DMS53 (cell line): Measurements from ENCODE around the gene CAMTA1.

Experiments
- DNase-seq: peaks from one replicate; lab custom pipeline; 2025; lab: John Stamatoyannopoulos, UW

The CAMTA1 gene

DNA sequence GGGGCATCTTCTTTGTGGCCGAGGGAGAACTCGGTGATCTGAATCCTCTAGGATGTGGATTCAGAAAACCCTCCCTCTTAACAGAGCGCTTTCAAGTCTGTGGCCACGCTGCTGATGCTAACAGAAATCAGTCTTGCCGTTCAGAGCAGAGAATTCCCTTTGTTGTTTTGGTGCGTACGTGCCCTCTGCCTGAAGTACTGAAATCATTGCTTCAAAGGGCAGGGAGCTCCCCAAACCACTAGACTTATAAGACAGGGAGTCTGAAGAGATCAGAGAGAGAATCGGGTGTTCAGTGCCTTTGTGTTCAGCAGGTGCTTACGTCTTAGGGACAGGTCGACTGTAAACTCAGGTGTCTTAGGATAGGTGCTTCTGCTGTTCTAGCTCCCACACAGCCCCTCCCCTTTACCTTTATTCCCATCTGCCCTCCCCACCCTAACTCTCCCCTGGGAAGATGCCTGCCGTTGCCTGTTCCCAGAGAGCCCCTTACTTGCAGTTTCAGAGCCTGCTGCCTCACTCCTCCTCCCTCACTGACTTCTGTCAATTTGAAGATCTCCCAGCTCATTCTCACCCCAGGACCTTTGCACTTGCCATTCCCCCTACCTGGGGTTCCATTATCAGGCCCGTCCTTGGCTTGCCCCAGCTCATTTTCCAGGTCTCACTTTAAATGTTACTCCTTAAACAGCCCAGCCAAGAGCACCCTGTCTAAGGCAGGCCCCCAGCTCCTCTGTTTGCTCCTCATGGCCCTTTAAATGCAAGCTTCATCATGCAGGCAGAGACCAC, 143.0 kb downstream of the CAMTA1 start:
- DNase-seq, result no peak

DNA sequence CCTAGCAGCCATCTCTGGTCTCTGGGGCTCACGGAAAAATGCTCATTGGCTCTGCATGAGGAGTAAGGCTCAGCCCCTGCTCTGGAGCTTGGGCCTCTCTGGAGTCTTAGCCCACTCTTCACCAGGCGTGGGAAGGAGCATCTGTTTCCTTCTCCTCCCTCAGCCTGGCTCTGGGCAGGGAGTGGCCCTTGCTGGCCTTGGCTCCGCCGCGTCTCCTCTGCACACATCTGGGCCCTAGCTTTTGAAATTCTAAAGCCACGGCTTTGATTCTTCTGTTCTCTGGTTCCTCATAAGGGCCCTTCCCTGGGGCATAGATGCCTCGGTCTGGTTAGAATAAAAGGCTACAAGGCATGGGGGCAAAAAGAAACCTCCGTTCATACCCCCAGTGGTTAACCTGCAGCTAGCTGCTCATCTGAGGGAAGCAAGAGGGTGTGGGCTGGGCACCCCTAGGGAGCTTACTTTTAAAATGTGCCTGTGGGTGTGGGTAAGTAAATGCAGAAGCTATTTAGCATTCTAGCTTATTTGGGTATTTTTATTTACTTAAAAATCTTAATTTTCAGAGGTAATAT, 145.6 kb downstream of the CAMTA1 start:
- DNase-seq, result no peak

DNA sequence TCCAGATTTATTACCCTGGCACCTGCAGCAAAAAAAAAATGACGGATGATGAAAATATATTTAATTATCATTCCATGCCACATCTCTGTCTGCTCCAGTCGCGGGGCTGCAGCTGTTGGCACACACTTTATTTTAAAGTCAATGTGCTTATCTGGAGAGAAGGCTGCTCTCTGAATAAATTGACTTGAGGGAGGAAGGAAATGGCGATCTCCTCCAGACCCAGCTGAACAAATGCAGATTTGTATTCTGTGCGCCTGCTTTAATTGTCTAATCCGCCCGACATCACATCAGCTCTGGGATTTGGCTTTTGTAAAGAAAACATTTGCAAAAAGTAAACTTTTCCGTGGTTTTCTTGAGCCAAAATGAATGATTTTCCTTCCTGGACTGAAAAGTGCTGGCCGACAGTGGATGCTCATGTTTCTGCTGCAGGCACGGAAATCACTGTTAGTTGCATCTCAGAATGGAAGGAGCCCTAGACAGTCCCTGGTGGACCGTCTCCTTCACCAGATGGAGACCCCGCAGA, 150.2 kb downstream of the CAMTA1 start:
- no peak for DNase-seq

DNA sequence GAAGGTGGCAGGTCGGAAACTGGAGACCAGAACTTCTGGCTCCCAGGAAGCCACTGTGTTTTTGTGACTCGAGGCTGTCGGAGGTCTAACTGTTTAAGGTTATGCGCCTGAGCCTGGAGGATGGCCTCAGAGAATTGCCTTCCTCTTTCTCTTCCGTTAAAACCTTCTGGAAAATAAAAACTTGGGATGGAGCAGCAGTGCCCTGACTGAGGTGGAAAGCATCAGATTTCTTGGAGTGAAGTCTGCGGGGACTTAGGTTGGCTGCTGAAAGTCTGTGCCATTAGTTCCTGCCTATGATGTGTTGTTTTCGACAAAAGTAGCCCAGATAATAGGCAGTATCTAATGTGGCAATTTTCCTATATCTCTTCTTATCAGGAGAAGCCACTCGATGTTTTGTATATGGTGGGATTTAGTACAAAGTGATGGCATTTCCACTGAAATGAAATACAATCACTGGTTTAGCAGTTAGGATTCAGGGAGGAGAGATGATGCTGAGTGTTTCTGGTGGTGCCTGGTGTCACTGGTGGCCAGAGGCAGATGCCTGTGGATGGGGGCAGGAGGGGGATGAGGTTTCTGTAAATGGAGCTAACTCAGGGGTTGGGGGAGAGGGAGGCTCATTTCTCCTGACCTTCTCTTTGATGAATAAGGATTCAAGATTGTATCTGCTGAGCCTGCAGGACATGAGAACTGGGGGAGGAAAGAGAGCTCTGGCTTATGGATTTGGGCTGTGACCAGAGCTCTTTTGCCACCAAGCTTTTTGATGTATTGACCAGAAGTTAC, 150.8 kb downstream of the CAMTA1 start:
- no peak for DNase-seq

DNA sequence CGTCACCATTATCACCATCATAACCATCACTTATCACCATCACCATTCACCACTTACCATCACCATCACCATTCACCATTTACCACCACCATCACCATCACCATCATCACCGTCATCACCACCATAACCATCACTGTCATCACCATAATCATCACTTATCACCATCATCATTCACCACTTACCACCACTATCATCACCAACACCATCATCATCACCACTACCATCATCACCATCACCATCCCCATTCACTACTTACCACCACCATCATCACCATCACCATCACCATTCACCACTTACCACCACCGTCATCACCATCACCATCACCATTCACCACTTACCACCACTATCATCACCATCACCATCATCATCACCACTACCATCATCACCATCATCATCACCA, 151.8 kb downstream of the CAMTA1 start:
- DNase-seq, result no peak

DNA sequence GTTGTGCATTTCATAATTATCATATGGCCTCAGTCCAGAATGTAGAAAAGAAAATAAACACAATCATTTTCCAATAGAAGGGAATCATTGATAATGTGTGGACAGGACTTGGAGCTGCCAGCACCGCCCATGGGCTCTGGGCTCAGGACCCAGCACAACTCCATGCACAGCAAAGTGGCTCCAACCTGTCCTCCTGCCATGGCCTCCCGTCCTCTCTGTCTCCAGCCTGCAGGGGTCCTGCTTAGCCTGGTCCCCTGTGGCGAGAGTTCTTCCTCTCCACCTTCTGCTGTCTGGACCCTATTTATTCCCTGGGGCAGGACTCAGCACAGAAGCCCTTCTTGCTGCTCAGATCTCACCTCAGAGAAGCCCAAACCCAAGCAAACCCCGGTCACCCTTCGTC, 154.1 kb downstream of the CAMTA1 start:
- no peak for DNase-seq

DNA sequence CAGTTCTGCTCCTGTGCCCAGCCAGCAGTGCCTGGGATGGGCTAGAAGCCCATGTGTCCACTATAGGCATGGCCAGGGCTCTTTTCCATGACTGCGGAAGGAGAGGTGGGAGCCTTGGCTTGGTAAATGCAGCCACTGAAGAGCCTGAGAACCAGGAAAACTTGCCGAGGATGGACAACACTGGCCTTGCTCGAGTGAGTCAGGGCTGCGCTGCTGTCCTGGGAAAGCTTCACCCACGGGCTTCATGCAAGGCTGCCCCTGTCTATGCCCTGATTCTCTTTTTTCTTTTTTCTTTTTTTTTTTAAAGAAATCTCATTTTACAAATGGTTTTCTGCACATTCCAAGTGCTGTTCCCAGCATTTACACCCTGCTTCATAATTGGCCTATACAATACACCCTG, 156.5 kb downstream of the CAMTA1 start:
- no peak for DNase-seq

DNA sequence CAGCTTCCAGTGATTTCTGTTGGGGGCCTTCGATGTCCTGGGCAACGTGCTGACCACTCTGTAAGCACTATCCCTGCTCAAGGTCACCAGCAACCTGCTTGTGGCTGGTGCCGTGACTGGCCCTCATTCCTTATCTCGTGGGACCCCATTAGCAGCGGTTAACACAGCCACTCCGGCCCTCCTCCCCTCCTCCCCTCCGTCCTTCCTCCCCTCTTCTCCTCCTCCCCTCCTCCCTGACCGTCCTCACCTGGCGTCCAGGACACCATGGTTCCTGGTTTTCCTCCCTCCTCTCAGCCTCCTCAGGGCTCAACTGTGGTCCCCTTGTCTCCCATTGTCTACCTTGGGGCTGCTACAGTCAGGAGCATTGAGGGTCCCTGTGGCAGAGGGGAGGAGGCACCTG, 157.7 kb downstream of the CAMTA1 start:
- DNase-seq, result no peak

DNA sequence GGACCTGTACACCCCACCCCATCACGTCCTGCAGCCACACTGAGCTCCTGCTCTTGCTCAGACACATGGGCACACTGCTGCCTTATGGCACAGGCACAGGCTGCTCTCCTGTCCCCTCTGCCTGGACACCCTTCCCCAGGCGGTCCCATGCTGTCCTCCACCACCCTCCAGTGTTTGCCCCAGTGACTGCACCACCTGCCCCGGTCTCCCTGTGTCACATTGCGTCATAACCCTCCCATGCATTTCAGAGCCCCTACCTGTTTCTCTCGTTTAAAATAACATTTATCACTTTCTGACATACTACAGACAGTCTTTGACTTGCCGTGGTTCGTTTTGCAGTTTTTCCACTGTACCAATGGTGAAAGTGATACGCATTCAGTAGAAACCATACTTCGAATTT, 159.2 kb downstream of the CAMTA1 start:
- no peak for DNase-seq

DNA sequence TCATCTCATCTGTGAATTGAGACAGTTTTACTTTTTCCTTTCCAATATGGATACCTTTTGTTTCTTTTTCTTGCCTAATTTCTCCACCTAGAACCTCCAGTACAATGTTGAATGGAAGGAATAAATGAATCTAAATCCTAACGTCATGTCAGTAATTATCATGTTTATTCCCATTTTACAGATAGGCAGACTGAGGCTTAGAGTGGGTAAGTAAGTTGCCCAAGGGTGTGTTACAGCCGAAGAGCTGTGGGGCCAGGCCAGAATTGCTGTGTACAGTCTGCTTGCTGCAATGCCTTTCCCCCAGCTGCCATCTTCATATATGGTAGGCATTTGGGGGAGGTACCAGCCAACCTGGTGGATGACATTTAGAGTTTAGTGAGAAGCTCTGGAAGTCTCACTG, 162.7 kb downstream of the CAMTA1 start:
- DNase-seq, result no peak

DNA sequence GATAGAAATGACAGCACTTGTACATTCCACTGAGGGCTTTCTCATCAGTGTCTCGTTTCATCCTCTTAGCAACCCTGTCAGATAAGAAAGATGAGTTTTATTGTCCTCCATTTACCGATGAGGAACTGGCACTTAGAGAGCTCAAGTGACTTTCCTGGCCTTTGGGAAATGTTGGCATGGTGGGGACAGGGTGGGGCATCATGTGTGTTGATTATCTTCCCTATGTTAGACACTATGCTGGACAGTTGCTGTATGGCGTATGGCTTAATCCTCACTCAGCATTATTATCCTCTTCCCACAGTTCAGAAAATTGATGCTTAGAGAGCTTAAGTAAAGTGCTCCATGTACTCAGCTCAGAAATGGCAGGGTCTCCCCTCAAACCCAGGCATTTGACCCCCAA, 163.2 kb downstream of the CAMTA1 start:
- no peak for DNase-seq

DNA sequence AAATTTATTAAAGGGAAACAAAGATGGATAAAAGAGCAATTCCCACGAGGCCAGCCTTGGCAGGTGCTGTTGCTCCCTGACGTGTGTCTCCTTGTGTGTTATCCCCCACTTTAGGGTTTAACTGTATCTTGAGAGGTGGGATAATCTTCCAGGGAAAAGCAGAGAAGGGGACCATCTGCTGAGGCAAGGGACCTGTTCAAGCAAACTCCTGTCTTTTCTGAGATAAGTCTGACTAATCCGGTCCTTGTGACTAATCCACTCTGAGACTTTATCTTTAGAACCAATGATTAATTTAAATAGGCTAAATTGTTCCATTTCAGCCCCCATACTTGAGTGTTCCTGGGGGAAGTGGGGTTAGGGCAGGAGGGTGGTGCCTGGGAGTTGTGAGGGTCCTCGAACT, 163.6 kb downstream of the CAMTA1 start:
- DNase-seq, result no peak

DNA sequence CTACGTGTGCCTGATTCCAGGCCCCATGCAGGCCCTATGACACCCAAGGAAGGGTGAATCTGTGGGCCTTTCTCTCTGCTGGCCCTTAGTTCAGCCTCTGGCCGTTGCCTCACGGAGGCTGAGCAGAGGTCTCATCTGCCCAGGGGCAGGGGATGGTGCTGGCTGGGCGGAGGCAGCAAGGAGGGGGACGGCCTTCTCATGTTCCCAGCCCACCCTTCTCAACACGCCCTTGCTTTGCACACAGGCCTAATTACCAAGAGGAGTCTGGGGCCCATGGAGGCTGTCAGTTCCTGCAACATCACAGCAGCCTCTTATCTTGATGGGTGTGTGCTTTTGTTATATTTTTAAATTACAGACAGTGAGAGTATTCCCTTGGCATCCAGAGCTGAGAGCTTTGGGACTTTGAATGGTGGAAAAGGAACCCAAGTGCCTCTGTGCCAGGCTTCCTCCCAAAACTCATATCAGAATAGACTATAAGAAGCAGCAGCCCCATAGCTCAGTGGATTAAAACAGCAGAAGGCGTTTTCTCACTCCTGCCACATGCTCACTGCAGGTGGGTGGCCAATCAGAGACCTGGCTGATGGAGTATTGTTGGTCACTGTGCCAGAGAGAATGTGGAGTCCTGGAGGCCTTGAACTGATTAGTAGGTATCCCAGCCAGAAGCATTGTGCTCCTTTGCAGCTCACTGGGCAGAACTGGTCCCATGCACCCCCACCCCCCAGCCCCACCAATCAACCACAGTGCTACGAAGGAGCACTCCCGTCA, 164.9 kb downstream of the CAMTA1 start:
- no peak for DNase-seq

DNA sequence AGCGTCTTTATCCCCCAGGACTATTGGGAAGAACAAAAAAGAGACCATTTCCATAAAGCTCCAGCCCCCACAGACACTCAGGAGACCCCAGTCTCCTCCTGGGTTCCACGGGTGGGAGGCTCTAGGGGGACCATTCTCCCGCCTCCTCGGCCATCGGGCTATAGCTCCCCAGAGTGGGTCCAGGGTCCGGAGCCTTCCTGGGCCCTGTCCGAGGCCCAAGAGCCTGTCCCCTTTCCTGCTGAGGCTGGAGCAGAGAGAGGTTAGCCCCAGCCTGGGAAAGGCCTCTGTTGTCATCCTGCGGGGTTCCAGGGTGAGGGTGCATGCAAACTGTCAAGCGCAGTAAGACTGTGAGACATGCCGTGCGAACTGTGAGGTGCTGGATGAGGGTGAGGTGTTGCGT, 166.3 kb downstream of the CAMTA1 start:
- DNase-seq, result no peak

DNA sequence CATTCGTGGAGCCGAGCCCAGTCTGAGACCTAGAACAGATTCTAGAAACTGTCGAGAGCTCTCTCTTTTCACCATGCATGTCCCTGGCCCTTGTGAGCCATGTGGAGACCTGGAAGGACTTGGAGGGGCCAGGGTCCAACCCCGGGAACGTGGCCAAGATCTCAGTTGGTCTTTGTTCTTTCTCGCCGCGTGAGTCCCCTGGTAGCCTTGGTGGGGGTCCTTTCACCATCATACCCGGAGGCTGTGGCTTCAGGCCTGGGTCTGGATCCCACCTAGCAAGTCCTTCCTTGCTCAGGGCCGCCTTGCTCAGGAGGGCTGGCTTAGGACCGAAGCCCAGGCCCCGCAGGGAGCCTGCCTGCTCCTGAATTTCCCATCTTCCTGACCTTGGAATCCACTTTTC, 168.0 kb downstream of the CAMTA1 start:
- DNase-seq, result no peak

DNA sequence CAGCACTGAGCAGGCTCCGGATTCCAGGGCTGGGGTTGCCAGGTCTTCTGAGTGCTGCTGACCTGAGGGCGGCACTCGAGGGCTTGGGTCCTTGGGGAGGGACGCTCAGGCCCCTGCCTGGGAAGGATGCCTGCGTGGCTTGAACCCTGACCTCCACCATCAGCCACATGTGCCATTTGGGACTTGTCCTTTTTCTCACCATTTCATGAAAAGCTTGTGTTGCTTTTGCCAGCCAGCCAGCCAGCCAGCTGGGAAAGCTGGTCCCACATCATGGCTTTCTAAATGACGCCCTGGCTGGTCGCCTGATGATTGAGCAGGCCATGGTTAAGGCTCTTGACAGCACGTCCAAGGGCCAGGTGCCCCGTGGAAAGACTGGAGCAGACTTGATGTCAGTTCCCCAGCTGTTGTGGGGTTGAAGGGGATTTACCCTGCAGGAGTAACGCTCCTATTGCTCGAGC, 168.7 kb downstream of the CAMTA1 start:
- DNase-seq, result no peak

DNA sequence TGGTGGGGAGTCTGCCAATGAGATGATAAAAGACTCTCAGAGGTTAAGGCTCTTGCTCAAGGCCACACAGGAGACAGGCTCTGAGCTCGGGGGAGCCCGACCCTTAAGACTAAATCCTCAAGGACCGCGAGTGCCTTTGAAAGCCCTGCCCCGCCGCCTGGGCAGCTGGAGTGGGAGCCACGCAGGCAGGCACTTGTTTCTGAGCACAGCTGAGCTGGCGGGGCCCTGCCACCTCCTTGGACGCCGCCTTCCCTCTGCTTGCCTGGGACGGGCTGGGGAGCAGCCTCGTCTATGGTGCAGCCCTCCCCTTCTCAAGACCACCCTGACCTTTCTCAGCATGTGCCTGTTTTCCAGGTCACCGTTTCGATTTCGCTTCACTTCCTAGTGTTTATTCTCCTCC, 169.3 kb downstream of the CAMTA1 start:
- no peak for DNase-seq

DNA sequence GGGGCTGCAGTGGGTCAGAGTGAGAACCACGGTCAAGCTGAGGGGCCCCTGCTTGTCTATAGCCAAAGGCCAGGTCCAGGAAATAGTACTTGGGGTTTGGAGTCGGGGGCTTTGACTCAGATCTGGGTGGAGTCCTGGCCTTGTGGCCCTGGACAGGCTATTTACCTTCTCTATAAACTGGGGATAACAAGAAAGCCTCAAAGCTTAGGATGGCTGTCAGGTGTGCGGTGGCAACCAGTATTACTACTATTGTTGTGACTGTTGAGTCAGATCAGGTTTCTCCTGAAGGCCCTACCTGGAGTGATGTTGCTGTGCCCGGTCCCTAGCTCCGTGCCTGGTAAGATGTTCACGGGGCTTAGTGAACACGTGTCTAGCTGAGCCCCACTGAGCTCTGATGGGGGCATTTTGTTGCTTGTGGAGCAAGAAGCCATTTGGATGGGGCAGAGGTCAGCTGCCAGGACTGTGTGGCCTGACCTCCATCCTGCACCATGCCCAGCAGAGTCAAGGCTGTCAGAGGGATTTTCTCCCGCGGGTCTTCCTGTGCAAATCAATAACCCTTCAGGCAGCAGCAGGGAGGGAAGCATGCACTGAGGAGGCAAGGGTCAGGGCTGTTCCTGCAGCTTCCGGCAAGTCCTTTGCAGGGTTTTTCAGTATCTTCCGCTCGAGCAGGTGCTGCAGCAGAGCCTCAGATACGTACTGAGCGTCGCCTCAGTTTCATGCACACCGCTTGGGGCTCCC, 170.3 kb downstream of the CAMTA1 start:
- DNase-seq, result no peak

DNA sequence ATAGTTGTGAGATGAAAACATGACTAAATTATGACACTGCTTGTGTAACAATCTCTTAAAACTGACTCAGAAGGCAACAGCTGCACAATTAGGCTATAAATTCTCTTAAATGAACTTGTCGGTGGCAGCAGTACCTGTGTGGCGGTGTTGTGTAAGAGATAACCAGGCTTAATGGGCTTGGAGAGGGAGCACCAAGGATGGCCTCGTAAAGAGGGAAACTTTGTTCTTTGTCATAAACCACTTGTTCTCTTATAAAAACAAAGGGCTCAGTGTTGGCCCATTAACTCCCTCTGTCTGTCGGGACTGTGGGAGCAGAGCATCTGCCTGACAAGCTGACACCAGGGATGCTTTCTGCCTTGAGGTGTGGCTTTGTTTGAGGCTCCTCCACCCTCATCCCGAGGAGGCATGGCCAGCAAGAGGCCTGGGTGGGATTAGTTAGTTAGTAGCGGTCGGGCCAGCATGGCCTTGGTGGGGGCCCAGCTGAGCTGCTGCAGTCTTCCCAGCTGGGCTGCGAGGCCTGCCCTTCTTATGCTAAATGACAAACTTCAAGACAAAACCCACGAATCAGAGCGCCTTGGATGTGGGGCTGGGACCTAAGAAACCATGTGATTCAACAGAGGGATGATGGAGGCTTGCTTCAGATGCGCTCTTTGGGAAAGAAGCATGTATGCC, 171.4 kb downstream of the CAMTA1 start:
- no peak for DNase-seq

DNA sequence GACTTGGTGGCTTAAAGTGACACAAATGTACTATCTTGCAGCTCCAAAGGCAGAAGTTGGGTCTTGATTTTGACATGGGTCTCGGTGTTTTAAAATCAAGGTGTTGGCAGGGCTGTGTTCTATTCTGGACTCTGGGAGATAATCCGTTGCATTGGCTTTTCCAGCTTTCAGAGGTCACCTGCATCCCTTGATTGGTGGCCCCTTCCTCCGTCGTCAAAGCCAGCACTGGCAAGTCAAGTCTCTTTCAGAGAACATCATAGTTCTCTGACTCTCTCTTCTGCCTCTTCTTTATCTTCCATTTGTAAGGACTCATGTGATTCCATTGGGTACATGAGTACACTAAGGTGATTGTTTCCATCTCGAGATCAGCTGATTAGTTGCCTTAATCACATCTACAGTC, 172.1 kb downstream of the CAMTA1 start:
- no peak for DNase-seq
